ENCODE results near the gene IFITM2.

The IFITM2 gene

GRCh38 chr11:293271-293851 lies 14.3 kb upstream of the IFITM2 start:
- DNase-seq (ENCODE audit: low read depth), result no peak

DNA sequence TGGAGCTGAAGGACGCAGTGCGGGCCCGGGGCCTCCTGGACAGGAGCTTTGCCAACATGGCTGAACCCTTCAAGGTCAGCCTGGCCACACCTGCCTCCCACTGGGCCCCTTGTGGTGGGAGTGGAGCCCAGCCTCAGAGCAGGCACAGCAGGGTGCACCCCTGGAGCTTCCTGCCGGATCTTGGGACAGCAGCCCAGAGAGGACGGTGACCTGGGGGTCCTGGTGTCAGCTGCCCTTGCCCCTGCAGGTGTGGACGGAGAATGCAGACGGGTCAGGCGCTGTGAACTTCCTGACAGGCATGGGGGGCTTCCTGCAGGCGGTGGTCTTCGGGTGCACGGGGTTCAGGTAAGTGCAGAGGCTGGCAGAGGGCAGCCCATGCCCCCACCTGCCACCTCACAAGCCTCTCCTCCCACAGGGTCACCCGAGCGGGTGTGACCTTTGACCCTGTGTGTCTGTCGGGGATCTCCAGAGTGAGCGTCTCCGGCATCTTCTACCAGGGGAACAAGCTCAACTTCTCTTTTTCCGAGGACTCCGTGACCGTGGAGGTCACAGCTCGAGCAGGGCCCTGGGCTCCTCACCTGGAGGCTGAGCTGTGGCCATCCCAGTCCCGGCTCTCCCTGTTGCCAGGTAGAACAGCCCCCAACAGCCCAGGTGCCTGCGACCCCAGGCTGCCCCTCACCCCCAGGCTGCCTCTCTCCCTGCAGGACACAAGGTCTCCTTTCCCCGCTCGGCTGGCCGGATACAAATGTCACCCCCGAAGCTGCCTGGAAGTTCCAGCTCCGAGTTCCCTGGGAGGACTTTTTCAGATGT lies 13.6 kb upstream of the IFITM2 start:
- DNase-seq (ENCODE audit: low read depth), result no peak

GRCh38 chr11:294780-295179 lies 12.8 kb upstream of the IFITM2 start:
- DNase-seq (ENCODE audit: low read depth), result no peak

DNA sequence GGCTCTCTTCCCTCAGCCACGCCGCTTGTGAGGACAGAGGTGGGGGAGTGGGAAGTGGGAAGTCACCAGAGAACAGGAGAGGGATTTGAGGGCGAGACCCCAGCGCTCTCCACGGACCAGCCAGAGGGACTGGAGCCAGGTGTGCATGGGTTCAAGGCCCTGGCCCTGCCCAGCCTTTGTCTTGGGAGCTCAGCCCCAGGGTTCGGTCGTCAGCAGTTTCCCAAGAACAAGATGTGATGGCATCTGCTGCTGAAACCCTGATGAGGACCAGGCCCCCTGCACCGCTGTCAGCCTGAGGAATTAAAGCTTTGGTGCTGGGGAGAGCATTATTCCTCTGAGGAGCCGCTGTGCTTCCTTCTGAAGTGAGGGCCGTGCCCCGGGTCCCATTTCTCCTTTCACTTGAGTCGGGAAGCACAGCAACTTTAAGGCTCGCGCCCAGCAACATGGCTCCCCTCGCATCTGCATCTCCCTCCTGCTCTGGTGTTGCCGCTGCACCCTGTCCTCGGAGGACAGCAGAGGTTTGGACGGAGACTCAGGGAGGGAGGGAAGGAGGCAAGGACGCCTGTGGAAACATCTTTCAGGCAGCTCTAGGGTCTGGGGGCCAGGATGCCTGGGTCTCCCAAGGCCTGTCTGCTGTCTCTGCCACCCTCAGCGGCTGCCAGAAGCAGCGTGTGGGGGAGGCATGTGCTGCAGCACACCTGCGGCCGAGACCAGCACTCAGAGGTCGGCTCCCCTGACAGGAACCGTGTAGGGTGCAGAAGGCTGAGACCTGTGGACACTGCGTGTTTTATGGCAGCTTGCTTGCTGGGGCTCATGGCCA lies 12.1 kb upstream of the IFITM2 start:
- DNase-seq (ENCODE audit: low read depth), result no peak

DNA sequence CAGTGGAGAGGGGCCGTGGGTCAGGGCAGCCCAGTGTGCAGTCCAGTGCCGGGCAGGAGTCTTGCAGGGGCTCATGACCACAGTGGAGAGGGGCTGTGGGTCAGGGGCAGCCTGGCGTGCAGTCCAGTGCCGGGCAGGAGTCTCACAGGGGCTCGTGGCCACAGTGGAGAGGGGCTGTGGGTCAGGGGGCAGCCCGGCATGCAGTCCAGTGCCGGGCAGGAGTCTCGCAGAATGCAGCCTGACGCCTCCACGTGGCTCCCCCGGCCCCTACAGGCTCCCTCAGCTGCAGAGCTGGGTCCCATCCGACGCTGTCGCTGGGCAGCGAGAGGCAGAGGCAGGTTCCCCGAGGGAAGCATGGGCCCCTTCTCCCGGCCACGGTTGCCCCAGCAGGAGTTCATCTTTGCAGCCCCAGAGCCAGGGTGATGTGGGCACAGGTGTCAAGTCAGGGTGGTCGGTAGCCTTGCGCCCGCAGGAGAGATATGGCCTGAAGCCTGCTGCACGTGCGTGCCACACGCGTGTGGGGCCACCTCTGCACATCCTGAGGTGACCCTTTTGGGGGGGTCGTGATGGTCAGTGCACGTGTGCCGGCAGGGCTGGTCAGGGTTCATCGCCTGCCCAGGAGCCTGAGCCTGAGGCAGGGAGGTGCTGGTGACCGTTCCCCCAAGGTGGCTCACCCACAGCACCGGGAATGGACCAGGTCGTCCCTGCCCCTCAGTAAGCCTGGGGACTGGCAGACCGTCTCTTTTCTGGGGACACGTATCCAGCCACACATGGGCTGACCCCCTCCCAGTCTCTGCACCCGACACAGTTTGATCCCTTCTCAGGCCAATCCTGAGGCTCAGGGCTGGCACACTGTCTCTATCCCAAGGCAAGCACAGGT lies 11.2 kb upstream of the IFITM2 start:
- no peak for DNase-seq (ENCODE audit: low read depth)

DNA sequence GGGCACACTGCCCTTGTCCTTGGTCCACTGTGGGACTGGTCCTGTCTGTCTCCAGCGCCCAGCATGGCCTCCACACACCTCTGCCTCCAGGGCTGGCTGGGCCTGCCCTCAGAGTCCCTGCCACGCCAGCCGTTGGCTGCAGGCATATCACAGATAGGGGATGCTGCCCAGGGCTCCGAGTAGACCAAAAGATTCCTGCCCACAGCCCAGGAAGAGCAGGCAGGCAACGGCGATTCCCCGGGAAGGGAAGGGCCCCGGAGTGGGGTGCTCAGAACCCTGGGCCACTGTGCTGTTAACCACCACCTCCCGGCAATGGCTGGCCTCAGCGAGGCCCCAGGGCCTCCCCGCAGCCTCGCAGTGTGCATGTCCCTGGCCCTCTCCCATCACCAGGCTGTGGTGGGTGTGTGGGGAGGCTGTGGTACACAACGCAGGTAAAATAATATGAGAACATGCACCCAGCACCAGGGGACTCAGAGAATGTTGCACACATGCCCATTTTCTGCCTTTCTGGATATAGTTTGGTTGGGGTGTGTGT lies 10.5 kb upstream of the IFITM2 start:
- DNase-seq (ENCODE audit: low read depth), result no peak

- no peak for DNase-seq (ENCODE audit: low read depth)
Observed at GRCh38 chr11:297586-298405, 9.8 kb upstream of the IFITM2 start.

- no peak for DNase-seq (ENCODE audit: low read depth)
Observed at GRCh38 chr11:298406-299065, 9.1 kb upstream of the IFITM2 start.

DNA sequence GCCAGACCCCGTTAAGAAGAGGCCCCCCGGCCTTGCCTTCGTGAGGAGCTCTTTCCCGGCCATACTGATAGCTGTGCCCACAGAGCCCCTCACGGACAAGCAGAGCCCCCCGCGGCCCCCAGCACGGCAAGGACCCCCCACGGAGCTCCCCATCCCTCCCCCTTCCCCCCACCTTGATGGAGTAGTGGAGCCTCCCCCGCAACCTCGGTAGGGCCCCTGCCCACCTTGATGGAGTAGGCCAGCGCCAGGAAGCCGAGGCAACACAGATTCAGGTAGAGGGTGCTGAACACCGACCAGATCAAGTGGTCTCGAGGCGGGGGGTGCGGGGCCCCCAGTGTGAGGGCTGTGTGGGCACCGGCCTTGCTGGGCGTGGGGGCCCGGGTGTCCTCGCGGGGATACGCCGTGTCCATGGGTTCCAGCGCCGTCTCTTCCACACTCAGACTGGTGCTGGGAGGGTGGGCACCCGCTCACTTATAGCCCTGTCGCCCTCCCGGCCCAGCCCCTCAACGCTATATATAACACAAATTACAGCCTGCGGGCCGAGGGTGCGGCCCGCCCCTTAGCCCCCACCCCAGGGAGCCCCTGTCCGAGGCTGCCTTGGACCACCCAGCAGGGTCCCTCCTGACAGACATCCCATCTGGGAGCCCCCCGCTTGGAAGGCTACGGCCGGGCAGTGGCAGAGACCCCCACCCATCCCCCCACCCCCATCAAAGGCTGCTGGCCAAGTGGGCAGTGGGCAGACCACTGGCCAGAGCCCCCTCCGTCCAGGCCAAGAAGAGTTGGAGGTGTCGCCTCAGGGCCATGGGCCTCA lies 8.3 kb upstream of the IFITM2 start, which contains the start of gene IFITM5:
Gene IFITM5 (minus strand): TSS at position 446 of the 811 bp plus-strand sequence. CDS start 36 bp downstream, at position 410.
- no peak for DNase-seq (ENCODE audit: low read depth)

GRCh38 chr11:299951-300735 lies 7.5 kb upstream of the IFITM2 start:
- no peak for DNase-seq (ENCODE audit: low read depth)

- DNase-seq (ENCODE audit: low read depth), result no peak
Observed at GRCh38 chr11:303363-303762, 4.3 kb upstream of the IFITM2 start.

GRCh38 chr11:304061-304506 lies 3.5 kb upstream of the IFITM2 start:
- DNase-seq (ENCODE audit: low read depth), result no peak

- DNase-seq (ENCODE audit: low read depth), result peak; percentile 54
Observed at GRCh38 chr11:304915-305843, 2.4 kb upstream of the IFITM2 start.

GRCh38 chr11:305844-306211 lies 1.8 kb upstream of the IFITM2 start:
- no peak for DNase-seq (ENCODE audit: low read depth)

- DNase-seq (ENCODE audit: low read depth), result no peak
Observed at GRCh38 chr11:306645-307371, 808 bp upstream of the IFITM2 start.
